MG63 (cell line): ENCODE measurements around the gene FRMPD4. TPM values are rescaled to one million over a fixed set of nuclear protein-coding genes. Genes with fewer than 3 reads are reported as not detected.
A peak's percentile ranks its signal among the peaks of the same experiment; 100 is the strongest.
"Not testable (repeated sequence)": the region's sequence is repeated elsewhere in the genome, so short reads cannot be mapped to it uniquely, and the experiment has no call there.

Experiments used
- DNase-seq: peaks from one replicate; pipeline ENCODE4 v3.0.0-alpha.2; 2020
- H3K27me3 ChIP-seq: fragments of 250-450 bp; sonication (Bioruptor Pico); 2 replicates; pipeline ENCODE4 v1.5.1; 2020; ENCODE audit warnings: mild to moderate bottlenecking, moderate library complexity
- H3K36me3 ChIP-seq: fragments of 250-450 bp; sonication (Bioruptor Pico); 2 replicates; pipeline ENCODE4 v1.5.1; 2020; ENCODE audit warnings: mild to moderate bottlenecking, moderate library complexity
- H3K4me3 ChIP-seq: fragments of 250-450 bp; sonication (Bioruptor Pico); 2 replicates; pipeline ENCODE4 v1.5.1; 2020; ENCODE audit warnings: mild to moderate bottlenecking, moderate library complexity
- H3K9me3 ChIP-seq: fragments of 250-450 bp; sonication (Bioruptor Pico); 2 replicates; pipeline ENCODE4 v1.5.1; 2020; ENCODE audit warnings: mild to moderate bottlenecking, moderate library complexity
- total RNA-seq: library from RNA; depleted of rRNA; stranded (reverse); fragments of >200 nt; shearing (Covaris generic); gene quantifications from 2 replicates; pipeline ENCODE4 v1.2.3, GENCODE V29; 2014; ENCODE audit warnings: low replicate concordance; rRNA removed

Gene FRMPD4
- total RNA-seq, result 0.66 and 1.4 TPM in 2 replicates

DNA sequence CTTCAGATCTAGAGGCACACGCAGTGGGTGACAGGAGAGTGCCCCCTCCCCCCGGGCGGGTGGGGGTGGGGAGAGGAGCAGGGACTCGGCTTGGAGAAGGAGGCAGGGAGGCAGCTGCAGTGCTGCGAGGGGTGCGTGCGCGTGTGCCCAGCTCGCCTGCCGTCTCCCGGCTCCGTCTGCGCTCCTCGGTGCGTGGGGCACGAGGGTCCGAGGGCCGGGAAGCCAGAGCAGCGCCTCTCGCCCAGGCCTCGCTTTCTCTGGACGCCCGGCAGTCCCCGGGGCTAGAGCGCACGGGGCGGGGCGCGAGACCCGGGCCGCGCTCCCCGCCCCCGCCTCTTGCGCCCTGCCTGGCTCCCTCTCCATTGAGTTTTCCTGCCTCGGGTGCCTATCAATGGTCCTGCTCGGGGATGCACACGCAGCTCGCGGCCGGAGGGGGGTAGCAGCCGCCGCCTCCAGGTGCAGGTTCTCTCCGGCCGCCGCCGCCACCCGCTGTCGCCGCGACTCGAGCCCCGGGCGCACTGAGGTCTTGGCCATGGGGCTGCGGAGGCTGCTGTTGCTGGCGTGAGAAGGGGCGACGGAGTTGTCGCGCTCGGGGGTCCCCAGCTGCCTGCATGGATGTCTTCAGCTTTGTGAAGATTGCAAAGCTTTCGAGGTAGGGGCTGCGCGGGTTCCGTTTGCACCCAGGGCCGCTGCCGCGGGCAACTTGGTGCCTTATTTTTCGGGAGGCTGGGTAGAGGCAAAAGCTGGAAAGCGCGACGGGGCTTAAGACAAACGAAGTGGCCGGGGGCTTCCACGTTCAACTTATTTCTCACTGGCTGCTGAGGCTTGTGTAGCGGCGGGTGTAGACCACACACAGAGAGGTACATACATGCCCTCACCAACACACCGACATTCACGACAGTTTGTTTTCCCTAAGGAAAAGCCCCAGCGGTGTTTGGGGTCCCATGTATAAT, at the start of gene FRMPD4:
Gene FRMPD4 (plus strand): TSS at position 113 of the 953 bp plus-strand sequence. CDS start 499 bp downstream, at position 612.
- peak; percentile 40 for DNase-seq
- H3K9me3 ChIP-seq, result no peaks in the 10 kb centered on the region
- H3K4me3 ChIP-seq, result peak within 1 kb of the TSS; percentile 50
- H3K36me3 ChIP-seq, result no peaks in the 10 kb centered on the region
- no peaks in the 10 kb centered on the region for H3K27me3 ChIP-seq

DNA sequence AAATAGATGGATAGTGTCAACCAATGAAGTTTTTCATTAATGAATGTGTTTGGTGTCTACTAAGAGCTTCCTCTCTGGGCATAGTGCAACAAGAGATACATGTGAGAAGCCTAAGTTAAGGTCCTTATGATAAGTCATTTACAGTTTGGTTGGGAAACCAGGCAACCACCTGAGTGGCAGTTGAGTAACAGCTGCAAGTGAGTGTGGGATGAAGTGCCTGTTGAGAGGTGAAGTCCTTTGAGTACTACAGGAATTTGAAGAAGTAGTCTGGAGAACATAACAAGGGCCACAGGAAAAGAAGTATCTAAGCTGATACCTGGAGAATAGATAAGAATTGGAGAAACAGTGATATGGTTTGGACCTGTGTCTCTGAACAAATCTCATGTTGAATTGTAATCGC, 48.5 kb upstream of the FRMPD4 start:
- H3K27me3 ChIP-seq, result no peaks in the 10 kb centered on the region

DNA sequence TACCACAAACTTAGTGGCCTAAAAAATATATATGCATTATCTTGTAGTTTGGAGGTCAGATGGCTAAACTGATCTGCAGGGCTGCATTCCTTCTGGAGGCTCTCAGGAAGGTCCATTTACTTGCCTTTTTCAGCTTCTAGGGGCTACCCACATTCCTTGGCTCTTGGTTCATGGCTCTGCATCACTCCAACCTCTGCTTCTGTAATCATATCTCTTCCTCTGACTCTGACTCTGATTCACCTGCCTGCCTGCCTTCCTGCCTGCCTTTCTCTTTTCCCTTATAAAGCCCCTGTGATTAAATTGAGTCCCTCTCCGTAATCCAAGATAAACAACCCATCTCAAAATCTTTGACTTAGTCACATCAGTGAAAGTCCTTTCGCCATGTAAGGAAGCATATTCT, 25.0 kb upstream of the FRMPD4 start:
- Histone ChIP-seq H3K27me3 (no peaks in the 10 kb centered on the region), H3K4me3 (no peak overlapping the region), H3K36me3 (no peaks in the 10 kb centered on the region), H3K9me3 (no peaks in the 10 kb centered on the region)
- DNase-seq, result no peak

More for the DNA sequence above, 48.5 kb upstream of the FRMPD4 start:
- Histone ChIP-seq H3K4me3 (no peak overlapping the region), H3K9me3 (no peaks in the 10 kb centered on the region), H3K36me3 (no peaks in the 10 kb centered on the region)
- no peak for DNase-seq

DNA sequence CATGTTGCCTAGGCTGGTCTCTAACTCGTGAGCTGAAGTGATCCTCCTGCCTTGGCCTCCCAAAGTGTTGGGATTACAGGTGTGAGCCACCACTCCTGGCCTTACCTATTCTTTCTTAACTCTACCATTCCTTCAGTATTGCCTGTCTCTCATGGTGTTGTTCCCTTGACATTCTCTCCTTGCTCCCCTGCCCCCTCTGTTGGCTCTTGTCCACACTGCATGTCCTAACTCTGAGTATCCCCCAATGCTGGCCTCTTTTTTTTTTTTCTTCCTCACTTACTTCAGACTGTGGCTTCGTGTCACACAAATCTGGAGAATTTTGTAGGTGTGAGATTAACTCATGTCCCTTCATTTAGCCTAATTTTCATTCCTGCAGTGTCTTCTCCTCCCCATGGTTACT, 22.9 kb upstream of the FRMPD4 start:
- no peaks in the 10 kb centered on the region for H3K36me3 ChIP-seq
- no peaks in the 10 kb centered on the region for H3K9me3 ChIP-seq
- DNase-seq, result no peak
- no peak overlapping the region for H3K4me3 ChIP-seq
- H3K27me3 ChIP-seq, result no peaks in the 10 kb centered on the region

DNA sequence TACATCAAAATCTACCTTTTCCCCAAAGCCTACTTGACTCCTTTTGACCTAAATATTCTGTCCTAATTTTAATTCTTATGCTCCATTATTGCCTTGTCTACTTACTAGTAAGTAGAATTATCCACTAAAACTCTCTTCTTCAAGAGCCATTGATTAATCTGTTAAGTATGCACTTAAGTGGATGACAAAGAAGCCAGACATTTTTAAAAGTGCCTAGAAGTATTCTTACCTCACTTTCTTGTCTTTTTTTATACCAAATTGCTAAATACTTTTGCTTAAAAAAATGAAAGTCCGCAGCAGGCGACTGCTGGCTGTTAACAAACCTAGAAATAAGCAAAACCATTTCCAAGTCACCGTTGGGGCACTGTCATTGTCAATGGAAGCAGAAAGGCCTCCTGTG, 20.1 kb upstream of the FRMPD4 start:
- Histone ChIP-seq H3K36me3 (no peaks in the 10 kb centered on the region), H3K4me3 (no peak overlapping the region), H3K9me3 (no peaks in the 10 kb centered on the region), H3K27me3 (no peaks in the 10 kb centered on the region)
- DNase-seq, result no peak

DNA sequence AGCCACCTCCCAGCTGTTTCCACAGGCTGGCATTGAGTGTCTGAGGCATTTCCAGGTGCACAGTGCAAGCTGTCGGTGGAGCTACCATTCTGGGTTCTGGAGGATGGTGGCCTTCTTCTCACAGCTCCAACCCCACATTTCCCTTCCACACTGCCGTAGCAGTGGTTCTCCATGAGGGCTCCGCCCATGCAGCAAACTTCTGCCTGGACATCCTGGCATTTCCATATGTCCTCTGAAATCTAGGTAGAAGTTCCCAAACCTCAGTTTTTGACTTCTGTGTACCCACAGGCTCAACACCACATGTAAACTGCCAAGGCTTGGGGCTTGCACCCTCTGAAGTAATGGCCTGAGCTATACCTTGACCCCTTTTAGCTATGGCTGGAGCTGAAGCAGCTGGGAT, 10.3 kb upstream of the FRMPD4 start:
- H3K27me3 ChIP-seq, result no peaks in the 10 kb centered on the region
- no peaks in the 10 kb centered on the region for H3K36me3 ChIP-seq
- peaks cover 2% of the 10 kb centered on the region; the same call in 1 of the 2 replicates for H3K9me3 ChIP-seq
- no peak for DNase-seq
- no peak overlapping the region for H3K4me3 ChIP-seq

DNA sequence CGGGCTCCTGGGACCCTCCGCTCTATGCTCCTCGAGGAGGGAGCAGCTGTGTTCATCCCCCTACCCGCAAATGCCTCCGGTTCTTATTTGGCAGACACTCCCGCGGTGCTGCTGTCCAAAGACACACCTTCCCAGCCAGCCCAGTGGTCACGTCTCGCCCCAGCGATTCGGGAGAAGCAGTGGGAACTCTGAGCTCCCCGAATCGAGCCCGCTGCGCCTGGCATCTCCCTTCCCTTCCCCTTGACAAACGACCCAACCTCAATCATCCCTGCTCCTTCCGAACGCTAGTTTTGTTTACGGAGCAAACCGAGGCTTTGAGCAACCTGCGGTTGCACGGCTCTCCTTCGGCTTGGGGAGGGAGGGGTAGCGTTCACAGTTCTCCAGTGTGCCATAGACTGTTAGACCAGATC, 317 bp upstream of the FRMPD4 start:
- DNase-seq, result peak; percentile 6
- Histone ChIP-seq H3K9me3 (no peaks in the 10 kb centered on the region), H3K27me3 (no peaks in the 10 kb centered on the region), H3K36me3 (no peaks in the 10 kb centered on the region), H3K4me3 (peak overlapping the region; percentile 50)

DNA sequence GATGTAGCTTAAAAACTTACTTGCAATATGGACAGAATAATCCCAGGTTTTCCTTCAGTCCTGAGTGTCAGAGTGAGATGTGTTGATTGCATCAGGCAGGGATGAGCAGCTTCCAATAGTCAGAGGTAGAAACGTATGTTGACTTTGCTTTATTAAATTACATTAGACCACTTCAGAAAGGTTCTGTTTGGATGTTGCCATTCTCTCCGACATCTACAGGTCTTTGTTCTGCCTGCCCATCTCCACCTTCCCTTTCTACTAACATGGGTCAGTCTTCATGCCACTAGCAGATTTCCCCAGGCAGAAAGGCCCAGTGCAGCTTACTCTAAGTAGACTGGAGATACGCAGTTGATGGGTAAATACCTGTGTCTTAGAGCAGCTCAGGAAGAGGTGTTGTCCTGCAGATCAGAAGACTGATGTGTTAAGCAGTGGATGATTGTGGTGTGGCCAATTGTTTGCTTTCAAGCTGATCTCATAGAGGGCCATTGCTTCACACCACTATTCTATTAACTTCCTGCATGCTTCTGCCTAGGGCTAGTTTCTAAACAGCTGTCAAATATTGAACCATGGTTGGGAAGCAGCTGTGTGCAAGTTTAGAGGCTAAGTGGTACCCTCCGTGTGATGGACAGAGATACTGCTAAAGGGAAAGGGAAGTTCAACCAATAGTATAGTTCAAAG, 1.8 kb downstream of the FRMPD4 start:
- no peak overlapping the region for H3K4me3 ChIP-seq
- no peaks in the 10 kb centered on the region for H3K36me3 ChIP-seq
- DNase-seq, result no peak
- no peaks in the 10 kb centered on the region for H3K27me3 ChIP-seq
- no peaks in the 10 kb centered on the region for H3K9me3 ChIP-seq

DNA sequence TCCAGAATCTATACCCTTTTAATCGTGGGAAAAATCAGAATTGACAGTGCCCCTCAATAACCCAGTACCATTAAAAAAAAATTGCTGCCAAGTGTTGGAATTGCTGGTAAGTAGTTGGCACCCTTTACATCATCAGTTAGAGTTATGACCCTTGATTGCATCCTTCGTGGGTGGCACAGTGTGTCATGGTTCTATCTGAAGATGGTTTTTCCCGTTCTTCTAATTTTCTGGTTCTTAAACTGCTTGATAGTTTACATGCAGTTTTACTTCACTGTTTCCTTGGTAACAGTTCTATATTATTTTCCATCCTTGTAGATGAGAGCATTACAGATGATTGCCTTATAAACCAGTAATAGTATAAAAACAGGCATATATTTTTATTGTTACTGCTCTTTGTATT, 3.2 kb downstream of the FRMPD4 start:
- no peak overlapping the region for H3K4me3 ChIP-seq
- H3K36me3 ChIP-seq, result no peaks in the 10 kb centered on the region
- no peak for DNase-seq
- no peaks in the 10 kb centered on the region for H3K27me3 ChIP-seq
- no peaks in the 10 kb centered on the region for H3K9me3 ChIP-seq

DNA sequence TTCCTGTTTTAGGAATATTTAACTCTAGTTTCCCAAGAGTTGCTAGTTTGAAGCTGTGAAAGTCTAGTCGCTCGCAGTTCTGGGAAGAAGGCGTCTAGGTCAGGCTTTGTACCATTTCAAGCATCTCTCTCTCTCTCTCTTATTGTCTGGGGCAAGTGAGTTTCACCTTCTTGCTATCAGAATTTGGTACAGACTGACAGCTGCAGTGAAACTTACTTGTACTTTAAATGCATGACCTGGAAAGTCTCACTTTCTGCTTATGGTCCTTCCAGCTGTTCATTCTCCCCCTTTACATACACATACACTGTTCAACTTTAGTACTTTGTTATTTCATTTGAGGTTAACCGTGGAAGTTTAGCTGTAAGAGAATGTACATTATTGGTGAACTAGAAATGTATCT, 4.4 kb downstream of the FRMPD4 start:
- Histone ChIP-seq H3K4me3 (no peak overlapping the region), H3K27me3 (no peaks in the 10 kb centered on the region), H3K36me3 (no peaks in the 10 kb centered on the region), H3K9me3 (no peaks in the 10 kb centered on the region)
- DNase-seq, result no peak

DNA sequence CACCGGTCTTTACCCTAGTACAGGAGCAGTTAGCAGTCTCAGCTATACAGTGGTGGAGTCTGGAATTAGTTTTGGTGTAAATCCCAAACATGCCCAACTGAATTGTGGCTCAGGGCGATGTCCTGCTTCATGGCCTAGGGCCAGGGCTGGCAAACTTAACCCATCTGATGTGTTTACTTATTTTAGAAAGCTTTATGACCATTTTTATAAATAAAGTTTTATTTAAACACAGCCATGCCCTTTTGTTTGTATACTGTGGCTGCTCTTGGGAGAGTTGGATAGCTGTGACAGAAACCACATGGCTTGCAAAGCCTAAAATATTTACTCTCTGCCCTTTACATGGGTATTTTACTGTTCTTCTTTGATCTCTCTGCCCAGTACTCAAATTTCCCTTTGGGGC, 7.1 kb downstream of the FRMPD4 start:
- no peaks in the 10 kb centered on the region for H3K36me3 ChIP-seq
- H3K4me3 ChIP-seq, result no peak overlapping the region
- DNase-seq, result no peak
- H3K27me3 ChIP-seq, result no peaks in the 10 kb centered on the region
- no peaks in the 10 kb centered on the region for H3K9me3 ChIP-seq

DNA sequence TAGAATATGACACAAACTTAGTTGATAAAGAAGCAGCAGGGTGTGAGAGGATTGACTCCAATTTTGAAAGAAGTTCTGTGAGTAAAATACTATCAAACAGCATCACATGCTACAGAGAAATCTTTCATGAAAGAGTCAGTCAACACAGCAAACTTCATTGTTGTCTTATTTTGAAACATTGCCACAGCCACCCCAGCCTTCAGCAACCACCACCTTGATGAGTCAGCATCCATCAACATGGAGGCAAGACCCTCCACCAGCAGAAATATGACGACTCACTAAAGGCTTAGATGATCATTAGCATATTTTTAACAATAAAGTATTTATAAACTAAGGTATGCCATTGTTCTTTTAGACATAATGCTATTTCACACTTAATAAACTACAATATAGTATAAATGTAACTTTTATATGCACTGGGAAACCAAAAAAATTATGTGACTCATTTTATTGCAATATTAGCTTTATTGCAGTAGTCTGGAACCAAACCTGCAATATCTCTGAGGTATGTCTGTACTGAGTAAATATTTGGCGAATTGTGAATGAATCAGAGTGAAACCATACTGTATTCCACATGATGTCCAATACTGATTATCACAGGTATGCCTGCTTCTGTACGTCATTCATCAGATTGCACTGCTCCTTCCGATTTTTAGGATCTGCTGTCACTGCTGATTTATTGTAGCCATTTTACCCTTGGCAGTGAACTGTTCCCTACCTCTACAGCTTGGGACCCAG, 11.6 kb downstream of the FRMPD4 start:
- Histone ChIP-seq H3K9me3 (no peaks in the 10 kb centered on the region), H3K4me3 (no peak overlapping the region), H3K27me3 (no peaks in the 10 kb centered on the region), H3K36me3 (no peaks in the 10 kb centered on the region)
- DNase-seq, result no peak

DNA sequence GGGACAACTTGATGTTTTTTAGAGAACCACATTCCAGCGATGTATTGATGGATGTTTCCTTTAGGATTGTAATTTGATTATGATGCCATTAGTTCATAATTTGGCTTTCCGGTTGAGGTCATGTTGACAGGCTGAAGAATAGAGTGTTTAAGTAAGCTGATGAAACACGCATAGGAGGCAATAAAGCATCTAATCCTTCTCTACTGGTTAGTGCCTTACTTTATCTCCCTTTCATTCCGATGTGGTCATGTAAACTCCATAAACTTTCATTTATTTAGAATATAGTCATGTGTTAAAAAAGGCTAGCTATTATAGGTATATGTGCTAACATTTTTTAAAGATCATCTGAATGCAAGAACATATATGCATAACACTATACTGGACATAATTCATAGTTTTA, 15.0 kb downstream of the FRMPD4 start:
- Histone ChIP-seq H3K4me3 (no peak overlapping the region), H3K36me3 (no peaks in the 10 kb centered on the region), H3K27me3 (no peaks in the 10 kb centered on the region), H3K9me3 (no peaks in the 10 kb centered on the region)
- DNase-seq, result no peak

DNA sequence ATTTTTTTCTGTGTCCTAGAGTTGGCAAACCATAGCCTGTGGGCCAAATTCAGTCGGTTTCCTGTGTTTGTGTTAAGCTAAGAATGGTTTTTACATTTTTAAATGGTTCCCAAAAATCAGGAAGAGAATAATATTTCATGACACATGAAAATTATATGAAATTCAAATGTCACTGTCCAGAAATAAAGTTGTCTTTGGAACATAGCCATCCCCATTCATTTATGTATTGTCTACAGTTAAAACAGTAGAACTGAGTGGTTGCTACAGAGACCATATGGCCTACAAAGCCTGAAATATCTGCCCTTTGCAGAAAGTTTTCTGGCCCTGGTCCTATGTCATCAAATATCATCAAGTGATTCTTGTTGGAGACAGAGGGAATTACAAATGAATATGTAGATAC, 15.5 kb downstream of the FRMPD4 start:
- DNase-seq, result no peak
- H3K36me3 ChIP-seq, result no peaks in the 10 kb centered on the region
- no peaks in the 10 kb centered on the region for H3K27me3 ChIP-seq
- no peak overlapping the region for H3K4me3 ChIP-seq
- H3K9me3 ChIP-seq, result no peaks in the 10 kb centered on the region

DNA sequence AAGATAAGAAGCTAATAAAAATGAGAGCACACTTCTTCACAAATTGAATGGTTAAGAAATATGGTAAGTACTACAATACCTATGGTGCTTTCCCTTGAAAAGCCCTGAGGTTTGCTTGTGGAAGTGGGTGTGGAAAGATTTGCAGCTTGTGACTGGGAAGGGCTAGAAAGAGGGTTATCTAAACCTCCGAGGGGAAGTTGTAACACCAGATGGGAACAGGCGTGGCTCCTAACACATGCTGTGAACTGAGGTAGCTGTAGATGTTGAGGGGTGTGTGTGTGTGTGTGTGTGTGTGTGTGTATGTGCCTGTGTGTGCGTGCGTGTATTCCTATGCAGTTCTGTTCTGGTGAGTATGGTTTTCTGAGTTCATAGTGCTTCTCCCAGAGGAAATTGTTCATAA, 21.5 kb downstream of the FRMPD4 start:
- Histone ChIP-seq H3K27me3 (no peaks in the 10 kb centered on the region), H3K36me3 (no peaks in the 10 kb centered on the region), H3K4me3 (no peak overlapping the region), H3K9me3 (no peaks in the 10 kb centered on the region)
- no peak for DNase-seq

DNA sequence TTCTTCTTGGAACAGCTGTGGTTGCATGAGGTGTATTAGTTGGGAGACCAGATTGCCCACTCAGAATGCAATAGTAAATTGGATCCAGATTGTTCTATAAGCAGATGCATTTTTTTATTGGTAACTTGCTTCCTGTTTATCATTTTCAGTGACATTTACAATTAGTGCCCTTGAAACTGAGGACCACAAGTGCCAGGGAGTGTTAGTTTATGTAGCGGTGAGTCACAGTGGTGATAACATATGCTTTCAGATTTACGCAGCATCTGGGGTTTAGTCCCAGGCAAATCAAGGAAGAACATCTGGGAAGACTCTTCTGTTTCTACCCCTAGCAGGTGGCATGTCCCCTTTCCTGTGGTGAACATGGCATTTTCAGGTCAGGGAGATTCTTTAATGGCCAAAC, 24.1 kb downstream of the FRMPD4 start:
- no peaks in the 10 kb centered on the region for H3K9me3 ChIP-seq
- H3K4me3 ChIP-seq, result no peak overlapping the region
- no peaks in the 10 kb centered on the region for H3K27me3 ChIP-seq
- no peak for DNase-seq
- no peaks in the 10 kb centered on the region for H3K36me3 ChIP-seq

DNA sequence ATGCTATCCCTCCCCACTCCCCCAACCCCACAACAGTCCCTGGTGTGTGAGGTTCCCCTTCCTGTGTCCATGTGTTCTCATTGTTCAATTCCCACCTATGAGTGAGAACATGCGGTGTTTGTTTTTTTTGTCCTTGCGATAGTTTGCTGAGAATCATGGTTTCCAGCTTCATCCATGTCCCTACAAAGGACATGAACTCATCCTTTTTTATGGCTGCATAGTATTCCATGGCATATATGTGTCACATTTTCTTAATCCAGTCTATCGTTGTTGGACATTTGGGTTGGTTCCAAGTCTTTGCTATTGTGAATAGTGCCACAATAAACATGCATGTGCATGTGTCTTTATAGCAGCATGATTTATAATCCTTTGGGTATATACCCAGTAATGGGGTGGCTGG, 25.9 kb downstream of the FRMPD4 start:
- not testable (repeated sequence) for H3K36me3 ChIP-seq, H3K4me3 ChIP-seq, DNase-seq, H3K9me3 ChIP-seq, H3K27me3 ChIP-seq
